ENCODE measurements around the gene HAUS5. TPM values are rescaled to one million over a fixed set of nuclear protein-coding genes. Genes with fewer than 3 reads are reported as not detected.

The HAUS5 gene
- total and polyA plus RNA-seq, 2 donors (not counting 1 experiment from before 2014, with no cell fraction given) = 32.2 to 42.8 TPM

DNA sequence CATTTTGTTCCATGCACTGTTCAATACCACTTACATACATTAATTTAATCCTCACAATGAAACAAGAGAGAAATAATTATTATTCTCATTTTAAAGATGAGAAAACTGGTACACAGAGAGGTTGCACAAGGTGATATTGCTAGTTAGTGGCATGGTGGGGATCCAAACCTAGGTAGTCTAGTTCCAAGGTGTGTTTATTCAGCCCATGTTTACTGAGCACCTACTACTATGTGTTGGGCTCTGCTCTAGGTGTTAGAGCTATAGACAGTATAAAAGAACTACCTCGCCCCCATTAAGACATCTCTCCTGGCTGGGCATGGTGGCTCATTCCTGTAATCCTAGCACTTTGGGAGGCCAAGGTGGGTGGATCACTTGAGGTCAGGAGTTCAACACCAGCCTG is 29.8 kb upstream of the HAUS5 start:
- Histone ChIP-seq H3K36me3 (replicated peaks in 1 of 2; ENCODE audit: control extremely low read depth in 1 of 2, control insufficient read depth in 1 of 2, extremely low read depth in 1 of 2, insufficient read depth in 2 of 2, low read length in 1 of 2) (no peaks in the 10 kb centered on the region), H3K4me2 (replicated peaks; ENCODE audit: low read depth, low read length, poor library complexity, severe bottlenecking) (no peak overlapping the region), H3K4me3 (ENCODE audit: control extremely low read depth in 1 of 5, extremely low read depth in 1 of 5, insufficient read depth in 1 of 5, low read depth in 2 of 5, low read length in 4 of 5) (no peak overlapping the region), H4K20me1 (ENCODE audit: control insufficient read depth, insufficient read depth, low read length, poor library complexity, severe bottlenecking) (no peaks in the 10 kb centered on the region), H3K27ac (ENCODE audit: low read length in 2 of 2) (no peak overlapping the region), H3K9ac (ENCODE audit: low read length) (no peak overlapping the region), H3K4me1 (ENCODE audit: control insufficient read depth in 2 of 2, insufficient read depth in 2 of 2, low read length in 2 of 2) (no peaks in the 10 kb centered on the region), H3K79me2 (ENCODE audit: control insufficient read depth, insufficient read depth, low read length) (no peaks in the 10 kb centered on the region), H2AFZ (ENCODE audit: insufficient read depth, low read depth, low read length, poor library complexity, severe bottlenecking) (no peak overlapping the region), H3K9me3 (ENCODE audit: control extremely low read depth in 1 of 3, control insufficient read depth in 2 of 3, insufficient read depth in 1 of 3, low read length in 2 of 3) (peaks cover 0 to 13% (median 0%) of the 10 kb centered on the region in 3 donors), H3K27me3 (replicated peaks in 1 of 4; ENCODE audit: control extremely low read depth in 1 of 4, control insufficient read depth in 3 of 4, insufficient read depth in 4 of 4, low read length in 3 of 4) (peaks cover 0 to 20% (median 0%) of the 10 kb centered on the region in 4 experiments)
- Mint-ChIP-seq H3K4me3 (no peak overlapping the region), H3K27me3 (peaks cover 30% of the 10 kb centered on the region), H3K9me3 (ENCODE audit: insufficient read depth) (no peaks in the 10 kb centered on the region), H3K4me1 (no peaks in the 10 kb centered on the region), H3K27ac (no peak overlapping the region)
- ChIA-PET CTCF (no interaction called here), POLR2A (no interaction called here)
- WGBS (ENCODE audit: insufficient coverage) = no CpG with 5 or more reads among the region's 1 CpG
- TF ChIP-seq EZH2 (IDR thresholded peaks at IDR 0.05; ENCODE audit: borderline replicate concordance, insufficient read depth, low read depth, low read length, poor library complexity, severe bottlenecking) = no peak
- TF ChIP-seq, protein P1, sequence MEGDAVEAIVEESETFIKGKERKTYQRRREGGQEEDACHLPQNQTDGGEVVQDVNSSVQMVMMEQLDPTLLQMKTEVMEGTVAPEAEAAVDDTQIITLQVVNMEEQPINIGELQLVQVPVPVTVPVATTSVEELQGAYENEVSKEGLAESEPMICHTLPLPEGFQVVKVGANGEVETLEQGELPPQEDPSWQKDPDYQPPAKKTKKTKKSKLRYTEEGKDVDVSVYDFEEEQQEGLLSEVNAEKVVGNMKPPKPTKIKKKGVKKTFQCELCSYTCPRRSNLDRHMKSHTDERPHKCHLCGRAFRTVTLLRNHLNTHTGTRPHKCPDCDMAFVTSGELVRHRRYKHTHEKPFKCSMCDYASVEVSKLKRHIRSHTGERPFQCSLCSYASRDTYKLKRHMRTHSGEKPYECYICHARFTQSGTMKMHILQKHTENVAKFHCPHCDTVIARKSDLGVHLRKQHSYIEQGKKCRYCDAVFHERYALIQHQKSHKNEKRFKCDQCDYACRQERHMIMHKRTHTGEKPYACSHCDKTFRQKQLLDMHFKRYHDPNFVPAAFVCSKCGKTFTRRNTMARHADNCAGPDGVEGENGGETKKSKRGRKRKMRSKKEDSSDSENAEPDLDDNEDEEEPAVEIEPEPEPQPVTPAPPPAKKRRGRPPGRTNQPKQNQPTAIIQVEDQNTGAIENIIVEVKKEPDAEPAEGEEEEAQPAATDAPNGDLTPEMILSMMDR (IDR thresholded peaks at IDR 0.05) = no peak
- intact Hi-C loops (cut with micrococcal nuclease) = no loop called here
- DNase-seq (no peak), ATAC-seq (ENCODE audit: low read depth) (no peak)

DNA sequence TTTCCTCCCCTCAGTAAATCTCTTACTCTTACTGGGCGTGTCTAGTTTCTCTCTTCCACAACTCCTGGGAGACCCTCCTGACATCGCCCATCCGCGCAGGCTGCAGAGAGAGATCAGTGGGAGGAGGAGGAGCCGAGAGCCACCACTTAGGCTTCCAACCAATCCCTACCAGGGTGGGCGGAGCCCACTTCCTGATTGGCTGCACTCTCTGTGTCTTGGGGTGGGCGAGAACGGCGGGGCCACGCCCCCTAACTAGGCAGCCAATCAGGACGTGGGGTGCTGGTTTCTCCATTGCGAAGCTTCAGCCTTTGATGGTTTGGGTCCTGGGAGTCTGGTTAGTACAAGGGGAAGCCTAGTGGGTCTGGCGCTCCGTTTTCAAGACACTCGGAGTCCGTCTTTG is 26.7 kb upstream of the HAUS5 start, which contains the start of gene PMIS2:
Gene PMIS2 (plus strand): TSS at position 326 of the 400 bp plus-strand sequence. CDS start 87 bp downstream, outside the sequence.
- H4K20me1 ChIP-seq (ENCODE audit: control insufficient read depth, insufficient read depth, low read length, poor library complexity, severe bottlenecking) = no peaks in the 10 kb centered on the region
- ATAC-seq (ENCODE audit: low read depth) = no peak
- peaks cover 0 to 17% (median 0%) of the 10 kb centered on the region in 4 experiments for H3K27me3 ChIP-seq (replicated peaks in 1 of 4; ENCODE audit: control extremely low read depth in 1 of 4, control insufficient read depth in 3 of 4, insufficient read depth in 4 of 4, low read length in 3 of 4)
- H3K9ac ChIP-seq (ENCODE audit: low read length) = no peak within 1 kb of the TSS
- ChIA-PET POLR2A (no interaction called here), CTCF (no interaction called here)
- H2AFZ ChIP-seq (ENCODE audit: insufficient read depth, low read depth, low read length, poor library complexity, severe bottlenecking) = no peak within 1 kb of the TSS
- TF ChIP-seq, protein P1 (IDR thresholded peaks at IDR 0.05) = no peak
- TF ChIP-seq EZH2 (IDR thresholded peaks at IDR 0.05; ENCODE audit: borderline replicate concordance, insufficient read depth, low read depth, low read length, poor library complexity, severe bottlenecking) = no peak
- no peak for DNase-seq
- peaks cover 26% of the 10 kb centered on the region for H3K27me3 Mint-ChIP-seq
- no peak within 1 kb of the TSS for H3K4me3 ChIP-seq (ENCODE audit: control extremely low read depth in 1 of 5, extremely low read depth in 1 of 5, insufficient read depth in 1 of 5, low read depth in 2 of 5, low read length in 4 of 5)
- intact Hi-C loops (cut with micrococcal nuclease) = no loop called here
- no peak within 1 kb of the TSS for H3K27ac ChIP-seq (ENCODE audit: low read length in 2 of 2)
- peaks cover 0 to 9% (median 0%) of the 10 kb centered on the region in 3 donors for H3K9me3 ChIP-seq (ENCODE audit: control extremely low read depth in 1 of 3, control insufficient read depth in 2 of 3, insufficient read depth in 1 of 3, low read length in 2 of 3)
- no peak within 1 kb of the TSS for H3K27ac Mint-ChIP-seq
- 27% methylated on average over 7 of the region's 16 CpGs for WGBS (ENCODE audit: insufficient coverage)
- H3K4me1 ChIP-seq (ENCODE audit: control insufficient read depth in 2 of 2, insufficient read depth in 2 of 2, low read length in 2 of 2) = no peaks in the 10 kb centered on the region
- H3K9me3 Mint-ChIP-seq (ENCODE audit: insufficient read depth) = no peaks in the 10 kb centered on the region
- no peaks in the 10 kb centered on the region for H3K79me2 ChIP-seq (ENCODE audit: control insufficient read depth, insufficient read depth, low read length)
- no peaks in the 10 kb centered on the region for H3K4me1 Mint-ChIP-seq
- no peaks in the 10 kb centered on the region for H3K36me3 ChIP-seq (replicated peaks in 1 of 2; ENCODE audit: control extremely low read depth in 1 of 2, control insufficient read depth in 1 of 2, extremely low read depth in 1 of 2, insufficient read depth in 2 of 2, low read length in 1 of 2)
- no peak within 1 kb of the TSS for H3K4me3 Mint-ChIP-seq
- H3K4me2 ChIP-seq (replicated peaks; ENCODE audit: low read depth, low read length, poor library complexity, severe bottlenecking) = no peak within 1 kb of the TSS

Data from B cell (primary cell).